IPS DF 6.9 (cell line): ENCODE results near the gene TENT5C.

Experiments
- DNase-seq: peaks from one replicate; pipeline ENCODE4 v3.0.0-alpha.2; 2013; ENCODE audit warnings: low read depth, low spot score
- H3K27ac ChIP-seq: one replicate; pipeline ENCODE4 v1.5.1; 2013; ENCODE audit warnings: low read length, control low read depth
- H3K27me3 ChIP-seq: 2 replicates; pipeline ENCODE4 v1.6.1; 2013; ENCODE audit warnings: mild to moderate bottlenecking, low read length; ENCODE audit not compliant: control insufficient read depth, insufficient read depth
- H3K36me3 ChIP-seq: 2 replicates; pipeline ENCODE4 v1.6.1; 2013; ENCODE audit warnings: low read length; ENCODE audit not compliant: control insufficient read depth, insufficient read depth
- H3K4me1 ChIP-seq: 2 replicates; pipeline ENCODE4 v1.6.1; 2013; ENCODE audit warnings: low read length; ENCODE audit not compliant: control insufficient read depth, insufficient read depth
- H3K4me3 ChIP-seq: 2 replicates; pipeline ENCODE4 v1.5.1; 2013; ENCODE audit warnings: mild to moderate bottlenecking, low read length
- H3K9me3 ChIP-seq: 2 replicates; pipeline ENCODE4 v1.6.1; 2013; ENCODE audit warnings: low read length, inconsistent platforms; ENCODE audit not compliant: control insufficient read depth, insufficient read depth
- WGBS: extraction: QIAGEN DNeasy Blood & Tissue Kit; methylation state at CpG from one replicate; pipeline ENCODE4 v1.1.7; 2013; ENCODE audit warnings: mixed read lengths, missing lambda C conversion rate; ENCODE audit not compliant: insufficient read length, insufficient coverage; 5-methylcytosine and 5-hydroxymethylcytosine counted together

TENT5C gene

DNA sequence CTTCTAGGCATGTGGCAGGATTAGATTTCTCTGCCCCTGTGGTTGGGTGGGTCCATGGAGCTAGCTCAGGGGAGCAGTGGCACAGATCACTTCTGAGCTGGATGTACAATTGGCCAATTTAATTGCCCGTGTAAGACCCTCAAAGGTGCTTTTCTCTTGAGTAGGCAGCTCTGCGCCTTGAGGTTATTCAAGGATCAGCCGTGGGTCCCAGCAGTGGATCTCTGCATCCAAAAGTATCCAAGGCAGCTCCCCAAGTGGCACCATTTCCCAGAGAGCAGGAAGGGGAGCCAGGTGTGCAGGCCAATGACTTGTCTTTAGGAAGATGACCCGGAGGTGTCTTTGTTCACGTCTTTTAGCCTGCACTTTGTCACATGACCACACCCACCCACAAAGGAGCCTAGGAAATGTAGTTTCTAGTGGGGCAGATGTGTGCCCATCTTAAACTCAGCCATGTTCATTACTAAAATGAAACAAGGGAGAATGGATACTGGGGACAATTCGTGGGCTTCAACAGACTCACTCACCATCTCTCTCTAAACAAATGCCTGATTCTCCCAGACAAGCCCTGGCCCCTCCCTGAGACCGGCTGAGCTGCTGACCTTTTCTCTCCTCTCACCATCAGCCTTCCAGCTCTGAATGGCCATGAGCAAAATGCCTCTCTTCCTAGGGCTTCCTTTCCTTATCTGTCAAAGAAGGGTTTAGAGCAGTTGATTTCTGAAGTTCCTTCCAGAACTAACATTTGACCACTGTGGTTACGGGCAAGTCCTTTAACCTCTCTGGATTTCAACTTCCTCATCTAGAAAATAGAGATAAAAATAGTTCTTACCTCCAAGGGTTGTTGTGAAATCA lies 41.4 kb upstream of the TENT5C start:
- H3K36me3 ChIP-seq, result no peaks in the 10 kb centered on the region
- WGBS, result no CpG with 5 or more reads among the region's 8 CpGs
- no peak overlapping the region for H3K4me3 ChIP-seq
- H3K9me3 ChIP-seq, result no peaks in the 10 kb centered on the region
- H3K4me1 ChIP-seq, result no peaks in the 10 kb centered on the region
- no peak overlapping the region for H3K27ac ChIP-seq
- no peaks in the 10 kb centered on the region for H3K27me3 ChIP-seq
- DNase-seq, result no peak

GRCh38 chr1:117565076-117565556 lies 40.7 kb upstream of the TENT5C start:
- no CpG with 5 or more reads among the region's 4 CpGs for WGBS
- Histone ChIP-seq H3K27ac (no peak overlapping the region), H3K27me3 (no peaks in the 10 kb centered on the region), H3K36me3 (no peaks in the 10 kb centered on the region), H3K4me1 (no peaks in the 10 kb centered on the region), H3K9me3 (no peaks in the 10 kb centered on the region), H3K4me3 (no peak overlapping the region)
- no peak for DNase-seq

GRCh38 chr1:117565745-117566455 lies 39.9 kb upstream of the TENT5C start:
- no peak overlapping the region for H3K4me3 ChIP-seq
- H3K36me3 ChIP-seq, result no peaks in the 10 kb centered on the region
- H3K27me3 ChIP-seq, result no peaks in the 10 kb centered on the region
- no CpG with 5 or more reads among the region's 8 CpGs for WGBS
- H3K4me1 ChIP-seq, result no peaks in the 10 kb centered on the region
- no peak overlapping the region for H3K27ac ChIP-seq
- no peak for DNase-seq
- no peaks in the 10 kb centered on the region for H3K9me3 ChIP-seq

DNA sequence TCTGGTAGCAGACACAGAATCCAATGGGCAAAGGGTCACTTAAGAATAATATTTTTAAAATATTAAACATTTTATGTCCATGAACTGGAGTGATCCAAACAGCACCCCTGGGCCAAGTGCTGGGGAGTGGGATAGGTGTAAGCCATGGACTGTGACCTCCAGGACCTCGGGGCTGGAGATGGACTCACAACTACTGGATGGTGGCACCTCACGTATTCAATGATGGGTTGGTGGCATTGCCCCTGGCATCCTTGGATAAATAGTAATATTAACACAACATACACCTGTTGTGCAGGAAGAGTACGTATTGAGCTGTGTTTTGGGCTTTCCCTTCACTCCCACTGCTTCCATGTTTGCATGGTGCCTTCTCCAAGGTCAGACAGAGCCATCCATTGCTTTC lies 39.3 kb upstream of the TENT5C start:
- no peaks in the 10 kb centered on the region for H3K36me3 ChIP-seq
- no peak overlapping the region for H3K27ac ChIP-seq
- no peaks in the 10 kb centered on the region for H3K27me3 ChIP-seq
- H3K4me1 ChIP-seq, result no peaks in the 10 kb centered on the region
- no peak for DNase-seq
- no peaks in the 10 kb centered on the region for H3K9me3 ChIP-seq
- no peak overlapping the region for H3K4me3 ChIP-seq
- no CpG with 5 or more reads among the region's 3 CpGs for WGBS

DNA sequence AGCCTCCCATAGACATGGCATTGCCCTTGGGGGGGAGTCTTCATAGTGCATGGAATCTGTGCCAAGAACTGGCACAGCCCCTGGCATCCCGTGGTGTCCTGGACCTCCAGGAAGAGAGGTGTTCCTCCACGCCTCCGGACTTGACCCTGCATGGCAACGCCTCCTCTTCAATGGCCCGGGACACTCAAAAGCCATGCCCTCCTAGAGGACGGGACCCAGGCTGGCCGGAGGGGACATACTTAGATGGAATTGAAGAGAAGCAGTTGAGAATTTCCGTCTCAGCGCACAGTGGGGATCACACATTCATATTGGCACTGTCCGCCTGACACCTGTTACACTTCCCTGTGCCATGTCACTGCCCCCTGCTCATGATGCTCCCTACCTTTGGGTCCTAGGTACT lies 38.4 kb upstream of the TENT5C start:
- H3K36me3 ChIP-seq, result no peaks in the 10 kb centered on the region
- DNase-seq, result no peak
- no peak overlapping the region for H3K27ac ChIP-seq
- no peaks in the 10 kb centered on the region for H3K27me3 ChIP-seq
- H3K9me3 ChIP-seq, result no peaks in the 10 kb centered on the region
- no peaks in the 10 kb centered on the region for H3K4me1 ChIP-seq
- WGBS, result no CpG with 5 or more reads among the region's 10 CpGs
- no peak overlapping the region for H3K4me3 ChIP-seq

DNA sequence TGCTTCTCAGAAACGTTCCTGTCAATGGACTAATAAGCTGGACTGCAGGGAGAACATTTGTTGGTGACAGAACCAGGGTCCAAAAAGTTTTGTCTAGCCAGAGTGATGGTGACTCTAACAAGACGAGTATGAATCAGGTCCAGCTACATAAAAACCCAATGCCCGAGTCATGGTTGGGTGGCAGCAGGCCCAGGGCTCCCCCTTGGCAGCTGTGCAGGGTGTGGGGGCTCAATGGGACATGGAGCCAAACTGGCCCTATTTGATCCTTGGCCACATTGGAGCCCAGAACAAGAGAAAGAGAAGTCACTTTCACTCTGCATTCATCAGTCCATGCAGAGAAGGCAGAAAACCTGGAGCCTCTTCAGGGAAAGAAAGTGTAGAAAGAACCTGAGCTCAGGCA lies 37.9 kb upstream of the TENT5C start:
- no CpG with 5 or more reads among the region's 3 CpGs for WGBS
- Histone ChIP-seq H3K27me3 (no peaks in the 10 kb centered on the region), H3K4me3 (no peak overlapping the region), H3K4me1 (no peaks in the 10 kb centered on the region), H3K27ac (no peak overlapping the region), H3K36me3 (no peaks in the 10 kb centered on the region), H3K9me3 (no peaks in the 10 kb centered on the region)
- no peak for DNase-seq

DNA sequence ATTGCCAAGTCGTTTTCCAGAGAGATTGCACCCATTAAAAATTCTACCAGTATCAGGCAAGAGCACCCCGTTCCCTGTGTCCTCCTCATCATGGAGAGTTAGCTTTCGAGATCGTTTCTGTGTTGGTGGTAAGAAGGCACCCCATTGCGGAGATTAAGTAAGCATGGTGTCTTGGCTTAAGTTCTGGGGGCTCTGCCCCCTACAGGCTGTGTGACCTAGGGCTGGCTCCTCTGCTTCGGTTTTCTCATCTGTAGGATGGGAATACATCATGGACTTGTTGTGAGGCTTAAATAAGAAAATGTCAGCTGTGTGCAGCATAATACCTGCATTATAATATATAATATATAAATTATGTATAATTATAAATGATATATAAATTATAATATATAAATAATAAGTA lies 36.8 kb upstream of the TENT5C start:
- no peak overlapping the region for H3K27ac ChIP-seq
- no CpG with 5 or more reads among the region's 6 CpGs for WGBS

DNA sequence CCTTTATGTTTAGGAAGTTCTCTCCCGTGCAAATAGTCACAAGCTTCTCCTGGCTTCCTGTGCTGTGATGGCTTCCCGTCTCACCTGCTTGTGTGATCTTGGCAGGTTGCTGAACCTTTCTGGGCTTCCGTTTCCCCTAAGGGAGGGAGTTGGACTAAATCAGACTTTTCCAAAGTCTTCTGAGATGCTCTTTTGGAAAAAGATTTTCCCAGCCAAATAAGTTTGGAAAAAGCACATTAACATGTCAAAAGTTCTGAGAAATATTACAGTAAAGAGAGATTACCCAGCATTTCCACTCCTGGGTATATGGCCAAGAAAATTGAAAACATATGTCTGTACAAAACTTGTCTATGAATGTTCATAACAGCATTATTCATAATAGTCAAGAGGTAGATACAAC lies 36.0 kb upstream of the TENT5C start:
- no peak for DNase-seq
- H3K27me3 ChIP-seq, result no peaks in the 10 kb centered on the region
- no peaks in the 10 kb centered on the region for H3K36me3 ChIP-seq
- WGBS, result no CpG with 5 or more reads among the region's 3 CpGs
- no peaks in the 10 kb centered on the region for H3K9me3 ChIP-seq
- peaks cover 5% of the 10 kb centered on the region; the same call in 1 of the 2 replicates for H3K4me1 ChIP-seq
- no peak overlapping the region for H3K27ac ChIP-seq
- no peak overlapping the region for H3K4me3 ChIP-seq

More for the DNA sequence above, 36.8 kb upstream of the TENT5C start:
- no peaks in the 10 kb centered on the region for H3K9me3 ChIP-seq
- no peak overlapping the region for H3K4me3 ChIP-seq
- no peaks in the 10 kb centered on the region for H3K36me3 ChIP-seq
- no peak for DNase-seq
- 0 out of 2 replicates have a peak, but pooled peaks cover 2% of the 10 kb centered on the region for H3K4me1 ChIP-seq
- H3K27me3 ChIP-seq, result no peaks in the 10 kb centered on the region

DNA sequence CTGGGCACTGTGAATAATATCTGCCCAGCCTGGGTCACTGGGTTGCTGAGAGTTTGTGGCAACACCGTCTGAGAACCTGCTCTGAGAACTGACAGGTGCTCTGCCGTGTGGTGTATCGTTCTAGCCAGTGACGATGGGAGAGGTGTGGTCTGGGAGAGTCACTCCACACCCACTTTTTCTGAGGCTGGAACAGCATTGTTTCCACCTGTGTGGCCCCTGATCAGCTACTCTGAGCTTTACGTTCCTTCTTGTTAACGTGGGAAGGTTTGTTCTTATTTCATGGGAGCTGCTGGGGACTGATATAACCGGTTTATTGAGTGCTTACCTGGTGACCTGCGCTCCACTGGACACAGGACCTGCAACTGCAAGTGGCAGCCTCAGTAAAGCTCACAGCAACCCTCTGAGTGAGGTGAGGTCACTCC lies 34.8 kb upstream of the TENT5C start:
- H3K27ac ChIP-seq, result no peak overlapping the region
- no peaks in the 10 kb centered on the region for H3K27me3 ChIP-seq
- H3K4me3 ChIP-seq, result no peak overlapping the region
- WGBS, result no CpG with 5 or more reads among the region's 8 CpGs
- no peak for DNase-seq
- H3K4me1 ChIP-seq, result peaks cover 5% of the 10 kb centered on the region; the same call in 1 of the 2 replicates
- no peaks in the 10 kb centered on the region for H3K9me3 ChIP-seq
- no peaks in the 10 kb centered on the region for H3K36me3 ChIP-seq

DNA sequence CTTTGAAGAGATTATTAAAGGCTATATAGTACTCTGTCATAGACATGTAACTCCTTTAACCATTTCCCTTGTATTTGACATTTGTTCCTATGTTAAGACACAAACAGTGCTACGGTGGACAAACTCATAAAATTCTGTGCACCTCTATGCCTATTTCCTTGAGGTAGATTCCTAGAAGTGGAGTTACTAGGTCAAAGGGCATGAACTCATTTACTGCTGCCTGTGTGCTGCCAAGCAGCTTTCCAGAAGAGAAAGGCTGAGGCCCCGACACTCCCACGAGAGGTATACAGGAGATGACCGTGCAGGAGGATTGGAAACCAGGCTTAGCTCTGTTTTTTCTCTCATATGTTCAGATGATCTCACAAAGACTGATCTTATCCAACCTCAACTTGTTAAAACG lies 34.4 kb upstream of the TENT5C start:
- no peak overlapping the region for H3K4me3 ChIP-seq
- no peaks in the 10 kb centered on the region for H3K9me3 ChIP-seq
- no peak overlapping the region for H3K27ac ChIP-seq
- H3K4me1 ChIP-seq, result peaks cover 5% of the 10 kb centered on the region; the same call in 1 of the 2 replicates
- H3K27me3 ChIP-seq, result no peaks in the 10 kb centered on the region
- WGBS, result no CpG with 5 or more reads among the region's 5 CpGs
- DNase-seq, result no peak
- H3K36me3 ChIP-seq, result no peaks in the 10 kb centered on the region
